ENCODE data around the gene ICAM5.
"Not testable (repeated sequence)": the region's sequence is repeated elsewhere in the genome, so short reads cannot be mapped to it uniquely, and the experiment has no call there.

ICAM5 gene

GRCh38 chr19:10270616-10271394 lies 18.9 kb upstream of the ICAM5 start, which contains the start of gene ICAM1:
ICAM1 (plus strand) TSS chr19:10271120; CDS start chr19:10271160, 40 bp downstream.
- peak; percentile 49 for DNase-seq

- no peak for DNase-seq
Measured at GRCh38 chr19:10271543-10272086, 18.1 kb upstream of the ICAM5 start.

- no peak for DNase-seq
Measured at GRCh38 chr19:10274589-10274988, 15.2 kb upstream of the ICAM5 start.

GRCh38 chr19:10277795-10278589 lies 11.8 kb upstream of the ICAM5 start:
- no peak for DNase-seq

- DNase-seq = no peak
Measured at GRCh38 chr19:10278935-10279334, 10.8 kb upstream of the ICAM5 start.

GRCh38 chr19:10279737-10280442 lies 9.9 kb upstream of the ICAM5 start:
- no peak for DNase-seq

GRCh38 chr19:10282043-10282442 lies 7.7 kb upstream of the ICAM5 start:
- not testable (repeated sequence) for DNase-seq

- DNase-seq = no peak
Measured at GRCh38 chr19:10283301-10284064, 6.3 kb upstream of the ICAM5 start.

GRCh38 chr19:10284065-10284959 lies 5.4 kb upstream of the ICAM5 start:
- DNase-seq = no peak

GRCh38 chr19:10284960-10285278 lies 4.8 kb upstream of the ICAM5 start:
- no peak for DNase-seq

GRCh38 chr19:10285393-10285792 lies 4.4 kb upstream of the ICAM5 start:
- no peak for DNase-seq

GRCh38 chr19:10286803-10287737 lies 2.7 kb upstream of the ICAM5 start, which contains the start of gene ICAM4:
ICAM4 (plus strand) TSS chr19:10286955; CDS start chr19:10287013, 58 bp downstream.
- DNase-seq = no peak

- DNase-seq = peak; percentile 60
Measured at GRCh38 chr19:10288662-10289166, 1.0 kb upstream of the ICAM5 start.

- DNase-seq = peak; percentile 62
Measured at GRCh38 chr19:10289167-10289835, 451 bp upstream of the ICAM5 start.

GRCh38 chr19:10290357-10290875 lies 664 bp downstream of the ICAM5 start:
- DNase-seq = no peak

- no peak for DNase-seq
Measured at GRCh38 chr19:10290876-10291553, 1.3 kb downstream of the ICAM5 start.

GRCh38 chr19:10291554-10292205 lies 1.9 kb downstream of the ICAM5 start:
- DNase-seq = no peak

All from fibroblast of skin of right biceps (primary cell).